B cell (primary cell): ENCODE results near the gene DOK7. TPM values are rescaled to one million over a fixed set of nuclear protein-coding genes. Genes with fewer than 3 reads are reported as not detected.
"Not testable (repeated sequence)": the region's sequence is repeated elsewhere in the genome, so short reads cannot be mapped to it uniquely, and the experiment has no call there.

Source experiments
- ATAC-seq: fragments of 200-7000 bp; cut with Tn5 transposase; one replicate; pipeline ENCODE4 v1.10.0; 2021; ENCODE audit warnings: low read depth, mild to moderate bottlenecking, moderate number of reproducible peaks, moderate library complexity
- CTCF ChIA-PET: fragments of 350-600 bp; sonication (Branson Sonifier 250); formaldehyde crosslinking; loops from one replicate; lab custom pipeline; 2021; ENCODE audit warnings: antibody characterized with exemption, inconsistent platforms; lab: Charles Lee
- POLR2A ChIA-PET: fragments of 350-600 bp; sonication (Branson Sonifier 250); formaldehyde crosslinking; loops from one replicate; lab custom pipeline; 2021; ENCODE audit warnings: antibody characterized with exemption; lab: Charles Lee
- DNase-seq: peaks from one replicate; pipeline ENCODE4 v3.0.0; 2013
- H2AFZ ChIP-seq: 2 replicates; pipeline ENCODE4 v1.6.1; 2012; ENCODE audit warnings: mild to moderate bottlenecking, low read depth, low read length; ENCODE audit not compliant: insufficient read depth, poor library complexity, severe bottlenecking
- H3K27ac ChIP-seq, 2 donors: 1 replicate in 1 of 2; 2 replicates in 1 of 2; pipeline ENCODE4 v1.5.1; 2012 to 2013; ENCODE audit warnings: low read length in 2 of 2, mild to moderate bottlenecking in 2 of 2, moderate library complexity in 1 of 2
- H3K27me3 ChIP-seq, 4 experiments: fragments of 200-600 bp in 1 of 4; sonication (generic) in 1 of 4; replicated peaks in 1 of 4; 1 replicate in 2 of 4; 2 replicates in 2 of 4; pipeline versions ENCODE4 v1.6.1 to v1.7.0; 2013 to 2016; ENCODE audit warnings: low read length in 3 of 4, mild to moderate bottlenecking in 2 of 4, mixed read lengths in 1 of 4, moderate library complexity in 1 of 4; ENCODE audit not compliant: insufficient read depth in 4 of 4, control insufficient read depth in 3 of 4; ENCODE audit errors: control extremely low read depth in 1 of 4
- H3K36me3 ChIP-seq, 2 experiments: replicated peaks in 1 of 2; 1 replicate in 1 of 2; 2 replicates in 1 of 2; pipeline versions ENCODE4 v1.6.1 to v1.7.1; 2013; ENCODE audit warnings: low read length in 1 of 2; ENCODE audit not compliant: insufficient read depth in 2 of 2, control insufficient read depth in 1 of 2; ENCODE audit errors: control extremely low read depth in 1 of 2, extremely low read depth in 1 of 2
- H3K4me1 ChIP-seq, 2 donors: fragments of 200-600 bp in 1 of 2; sonication (generic) in 1 of 2; 1 replicate in 1 of 2; 2 replicates in 1 of 2; pipeline versions ENCODE4 v1.5.1 to v1.6.1; 2013 to 2017; ENCODE audit warnings: low read length in 2 of 2; ENCODE audit not compliant: control insufficient read depth in 2 of 2, insufficient read depth in 2 of 2
- H3K4me2 ChIP-seq: replicated peaks from 2 replicates; pipeline ENCODE3; 2012; ENCODE audit warnings: mild to moderate bottlenecking, low read depth, low read length; ENCODE audit not compliant: poor library complexity, severe bottlenecking
- H3K4me3 ChIP-seq, 5 experiments: fragments of 200-600 bp in 1 of 5; sonication (generic) in 1 of 5; 1 replicate in 3 of 5; 2 replicates in 2 of 5; pipeline versions ENCODE4 v1.5.1 to v1.7.0; 2011 to 2016; ENCODE audit warnings: low read length in 4 of 5, mild to moderate bottlenecking in 4 of 5, low read depth in 2 of 5, control low read depth in 1 of 5, moderate library complexity in 1 of 5; ENCODE audit not compliant: insufficient read depth in 1 of 5; ENCODE audit errors: control extremely low read depth in 1 of 5, extremely low read depth in 1 of 5
- H3K79me2 ChIP-seq: fragments of 200-600 bp; sonication (generic); one replicate; pipeline ENCODE4 v1.6.0; 2016; ENCODE audit warnings: low read length; ENCODE audit not compliant: control insufficient read depth, insufficient read depth
- H3K9ac ChIP-seq: fragments of 200-600 bp; sonication (generic); 2 replicates; pipeline ENCODE4 v1.6.1; 2017; ENCODE audit warnings: mild to moderate bottlenecking, low read length, moderate library complexity
- H3K9me3 ChIP-seq, 3 donors: one replicate each; pipeline versions ENCODE4 v1.6.1 to v1.7.1; 2013; ENCODE audit warnings: low read length in 2 of 3; ENCODE audit not compliant: control insufficient read depth in 2 of 3, insufficient read depth in 1 of 3; ENCODE audit errors: control extremely low read depth in 1 of 3
- H4K20me1 ChIP-seq: 2 replicates; pipeline ENCODE4 v1.6.0; 2012; ENCODE audit warnings: mild to moderate bottlenecking, low read length; ENCODE audit not compliant: insufficient read depth, control insufficient read depth, poor library complexity, severe bottlenecking
- H3K27ac Mint-ChIP-seq: one replicate; pipeline ENCODE4 v1.8.0; 2021; ENCODE audit warnings: mixed read lengths
- H3K27me3 Mint-ChIP-seq: one replicate; pipeline ENCODE4 v1.8.0; 2021; ENCODE audit warnings: mixed read lengths
- H3K4me1 Mint-ChIP-seq: one replicate; pipeline ENCODE4 v1.8.0; 2021; ENCODE audit warnings: mixed read lengths
- H3K4me3 Mint-ChIP-seq: one replicate; pipeline ENCODE4 v1.8.0; 2021; ENCODE audit warnings: mixed read lengths
- H3K9me3 Mint-ChIP-seq: one replicate; pipeline ENCODE4 v1.8.0; 2022; ENCODE audit warnings: mixed read lengths; ENCODE audit not compliant: insufficient read depth
- CTCF ChIP-seq: fragments of 200-600 bp; IDR thresholded peaks from one replicate; pipeline ENCODE4 v1.8.0; 2022; ENCODE audit warnings: antibody characterized with exemption, mild to moderate bottlenecking
- EZH2 ChIP-seq: IDR thresholded peaks from 2 replicates; pipeline ENCODE4 v1.6.1; 2012; ENCODE audit warnings: borderline replicate concordance, low read depth, mild to moderate bottlenecking, moderate library complexity, low read length; ENCODE audit not compliant: insufficient read depth, poor library complexity, severe bottlenecking
- WGBS: methylation state at CpG from one replicate; pipeline ENCODE4 v1.1.5; 2013; ENCODE audit warnings: missing lambda C conversion rate; ENCODE audit not compliant: insufficient coverage; 5-methylcytosine and 5-hydroxymethylcytosine counted together
- intact Hi-C: fragments of 100-400 bp; cut with micrococcal nuclease; formaldehyde crosslinking; loops from one replicate; pipeline ENCODE4 v1.10.0; 2022
- polyA plus RNA-seq: library from polyadenylated mRNA; depleted of rRNA; stranded (reverse); fragments of >200 nt; gene quantifications from 2 replicates; pipeline ENCODE4 v1.2.3, GENCODE V29; 2012
- total RNA-seq, 2 donors: library from RNA; stranded (reverse); fragments of 120-200 nt in 1 of 2; gene quantifications; 1 replicate in 1 of 2; 2 replicates in 1 of 2; pipeline versions ENCODE4 v1.2.3 to v1.2.4, GENCODE V29; 2013 to 2022

Gene DOK7
- total and polyA plus RNA-seq, 2 donors (not counting 1 experiment from before 2014, with no cell fraction given) = 24.1 to 24.8 TPM

GRCh38 chr4:3458371-3458770, 4.7 kb upstream of the DOK7 start:
- ATAC-seq = no peak
- intact Hi-C loops = no loop called here
- TF ChIP-seq EZH2 (no peak), CTCF (no peak)
- 95% methylated on average over 3 of the region's 6 CpGs for WGBS
- Histone ChIP-seq H3K9ac (no peak overlapping the region), H3K4me1 (peaks cover 0 to 13% of the 10 kb centered on the region in 2 donors), H3K79me2 (no peaks in the 10 kb centered on the region), H3K9me3 (peaks cover 0 to 17% (median 1%) of the 10 kb centered on the region in 3 donors), H3K36me3 (no peaks in the 10 kb centered on the region), H3K27me3 (peaks cover 0 to 18% (median 4%) of the 10 kb centered on the region in 4 experiments), H3K4me3 (no peak overlapping the region), H2AFZ (no peak overlapping the region), H3K27ac (no peak overlapping the region), H4K20me1 (no peaks in the 10 kb centered on the region), H3K4me2 (no peak overlapping the region)
- peaks cover 19% of the 10 kb centered on the region for H3K27me3 Mint-ChIP-seq
- H3K27ac Mint-ChIP-seq = no peak overlapping the region
- no peaks in the 10 kb centered on the region for H3K4me1 Mint-ChIP-seq
- H3K9me3 Mint-ChIP-seq = peaks cover 15% of the 10 kb centered on the region
- POLR2A ChIA-PET = no interaction called here
- CTCF ChIA-PET = no interaction called here
- H3K4me3 Mint-ChIP-seq = no peak overlapping the region
- DNase-seq = no peak

- ATAC-seq, H3K4me2 ChIP-seq, H4K20me1 ChIP-seq, H2AFZ ChIP-seq, DNase-seq, H3K27ac Mint-ChIP-seq, H3K4me3 ChIP-seq, H3K4me1 Mint-ChIP-seq, H3K27ac ChIP-seq, H3K36me3 ChIP-seq, intact Hi-C loops, CTCF ChIA-PET, POLR2A ChIA-PET, H3K79me2 ChIP-seq, H3K9ac ChIP-seq, H3K4me3 Mint-ChIP-seq: not testable (repeated sequence)
- H3K4me1 ChIP-seq = peaks cover 0 to 18% of the 10 kb centered on the region in 2 donors
- H3K9me3 ChIP-seq = peaks cover 0 to 21% (median 1%) of the 10 kb centered on the region in 3 donors
- H3K27me3 ChIP-seq = peaks cover 0 to 25% (median 8%) of the 10 kb centered on the region in 4 experiments
- Mint-ChIP-seq H3K27me3 (peaks cover 20% of the 10 kb centered on the region), H3K9me3 (peaks cover 11% of the 10 kb centered on the region)
- 100% methylated on average over 2 of the region's 5 CpGs for WGBS
Measured at GRCh38 chr4:3459156-3459555, 4.0 kb upstream of the DOK7 start.
